Activated CD4-positive, alpha-beta T cell treated with anti-CD3 and anti-CD28 coated beads, Interleukin-2, Interleukin-4, amounts not matched to agents 100 ng/mL and 50 ng/mL, durations not matched to agents 16 hours and 8 hours (primary cell): ENCODE results near the gene ZNF469.
"Not testable (repeated sequence)": the region's sequence is repeated elsewhere in the genome, so short reads cannot be mapped to it uniquely, and the experiment has no call there.

Experiments
- DNase-seq: peaks from one replicate; pipeline ENCODE4 v3.0.0-alpha.2; 2020; ENCODE audit warnings: low spot score

ZNF469 gene

GRCh38 chr16:88410297-88410968 lies 27.7 kb downstream of the ZNF469 start:
- DNase-seq = not testable (repeated sequence)

DNA sequence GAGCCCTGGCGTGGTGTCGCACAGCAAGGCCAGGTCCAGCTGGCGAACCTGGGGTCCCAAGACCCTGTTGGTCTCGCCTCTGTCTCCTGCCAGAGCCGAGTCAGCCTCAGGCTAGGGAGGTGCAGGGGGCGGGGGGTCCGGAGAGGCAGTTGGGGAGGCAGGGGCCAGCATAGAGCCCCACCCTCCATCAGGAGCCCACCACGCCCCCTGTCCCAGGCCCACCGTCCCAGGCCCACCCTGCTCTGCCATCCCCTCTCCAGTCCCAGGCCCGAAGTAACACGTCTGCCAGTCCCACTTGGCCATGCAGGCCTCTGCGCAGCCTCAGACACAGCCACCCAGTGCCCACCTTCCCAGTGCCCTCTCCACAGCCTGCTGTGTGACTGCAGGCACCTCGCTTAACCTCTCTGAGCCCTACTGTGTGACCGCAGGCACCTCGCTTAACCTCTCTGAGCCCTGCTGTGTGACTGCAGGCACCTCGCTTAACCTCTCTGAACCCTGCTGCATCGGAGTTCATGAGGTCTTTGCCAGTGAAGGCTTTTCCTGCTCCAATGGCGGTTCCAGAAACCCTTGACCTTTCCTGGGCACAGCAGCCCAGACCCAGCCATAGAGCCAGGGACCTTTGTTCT lies 29.3 kb downstream of the ZNF469 start:
- no peak for DNase-seq

- no peak for DNase-seq
Measured at GRCh38 chr16:88412766-88413165, 30.0 kb downstream of the ZNF469 start.

GRCh38 chr16:88413231-88413630 lies 30.5 kb downstream of the ZNF469 start:
- no peak for DNase-seq

- no peak for DNase-seq
Measured at GRCh38 chr16:88413631-88414030, 30.9 kb downstream of the ZNF469 start.

- DNase-seq = no peak
Measured at GRCh38 chr16:88414521-88415380, 32.0 kb downstream of the ZNF469 start.

GRCh38 chr16:88415381-88415705 lies 32.6 kb downstream of the ZNF469 start:
- DNase-seq = no peak

DNA sequence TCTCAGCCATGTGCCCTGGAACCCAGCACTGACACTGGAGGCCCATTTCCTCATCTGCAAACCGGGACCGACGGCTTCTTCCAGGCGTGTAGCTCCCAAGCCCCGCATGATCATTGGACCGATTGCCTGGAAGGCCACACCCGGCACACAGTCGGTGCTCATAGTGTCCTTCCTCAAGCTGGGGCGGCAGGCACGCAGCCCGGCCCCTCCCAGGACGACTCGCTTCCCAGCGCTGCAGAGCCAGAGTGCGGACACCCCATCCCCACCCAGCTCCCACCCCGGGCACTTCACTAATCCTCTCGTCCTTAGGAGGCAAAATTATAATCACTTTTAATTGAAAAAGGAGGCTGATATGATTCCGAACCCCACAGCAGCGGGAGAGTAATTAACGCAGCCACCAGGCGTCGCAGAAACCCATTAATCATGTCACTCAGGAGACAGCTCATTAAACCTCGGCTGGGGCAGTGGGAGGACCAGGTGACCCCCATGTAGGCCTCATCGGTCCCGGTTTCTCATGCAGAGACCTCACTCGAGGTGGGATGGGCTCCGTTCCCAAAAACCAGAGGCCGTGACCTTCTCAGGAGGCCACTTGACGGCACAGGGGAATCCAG lies 33.1 kb downstream of the ZNF469 start:
- no peak for DNase-seq

DNA sequence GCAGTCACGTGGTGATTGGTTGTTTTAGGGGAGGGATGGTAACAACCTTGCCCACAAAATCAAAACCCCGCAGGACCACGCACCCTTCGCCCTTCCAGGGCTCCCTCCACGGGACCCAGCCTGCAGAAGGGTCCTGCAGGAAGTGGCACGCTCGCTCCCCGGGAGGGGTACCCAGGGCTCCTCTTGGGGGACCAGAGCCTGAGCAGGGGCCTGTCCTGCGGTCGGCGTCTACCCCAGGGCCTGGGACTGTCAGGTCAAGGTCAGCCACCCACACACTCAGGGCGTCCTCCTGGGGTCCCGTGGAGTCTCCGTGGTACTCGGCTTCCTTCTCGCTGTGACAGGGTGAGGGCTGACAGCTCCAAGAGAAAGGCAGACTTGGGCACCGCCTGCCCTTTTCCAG lies 33.9 kb downstream of the ZNF469 start:
- no peak for DNase-seq

GRCh38 chr16:88417684-88418476 lies 35.1 kb downstream of the ZNF469 start:
- no peak for DNase-seq

- DNase-seq = no peak
Measured at GRCh38 chr16:88418869-88419268, 36.1 kb downstream of the ZNF469 start.

- no peak for DNase-seq
Measured at GRCh38 chr16:88419790-88420189, 37.0 kb downstream of the ZNF469 start.

DNA sequence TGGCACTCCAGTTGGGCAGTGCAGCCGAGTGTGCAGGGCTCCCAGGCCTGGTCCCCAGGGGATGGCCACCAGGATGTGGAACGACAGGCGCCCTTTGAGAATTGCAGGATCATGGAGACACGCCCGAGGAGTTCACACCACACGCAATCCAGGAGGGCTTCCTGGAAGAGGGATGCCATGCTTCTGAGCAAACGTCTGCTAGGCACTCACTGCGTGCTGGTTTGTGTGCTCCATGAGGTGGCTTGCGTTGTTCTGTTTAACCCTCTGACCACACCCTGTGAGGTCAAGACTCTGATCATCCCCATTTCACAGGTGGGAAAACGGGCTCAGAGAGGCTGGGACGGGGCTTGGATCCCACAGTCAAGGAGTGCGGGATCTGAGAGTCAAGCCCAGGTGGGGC lies 37.7 kb downstream of the ZNF469 start:
- DNase-seq = no peak

DNA sequence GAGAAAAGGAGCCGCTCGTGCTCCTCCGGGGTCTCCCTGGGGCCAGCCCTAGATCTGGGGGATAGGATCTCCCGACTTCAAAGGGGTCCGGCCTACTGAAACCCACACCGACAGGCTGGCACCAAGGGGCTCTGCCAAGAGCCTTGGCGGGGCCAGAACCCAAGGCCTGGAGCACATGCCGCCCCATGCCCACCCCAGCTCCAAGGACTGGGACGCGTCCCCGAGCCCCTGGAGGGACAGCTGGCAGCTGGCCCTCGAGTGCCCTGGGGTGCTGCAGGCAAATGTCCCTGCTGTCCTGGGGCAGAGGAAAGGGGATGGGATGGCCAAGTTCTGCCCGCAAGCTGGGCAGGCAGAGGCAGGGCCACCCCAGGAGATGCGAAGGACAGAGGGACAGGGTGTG lies 38.5 kb downstream of the ZNF469 start:
- no peak for DNase-seq

DNA sequence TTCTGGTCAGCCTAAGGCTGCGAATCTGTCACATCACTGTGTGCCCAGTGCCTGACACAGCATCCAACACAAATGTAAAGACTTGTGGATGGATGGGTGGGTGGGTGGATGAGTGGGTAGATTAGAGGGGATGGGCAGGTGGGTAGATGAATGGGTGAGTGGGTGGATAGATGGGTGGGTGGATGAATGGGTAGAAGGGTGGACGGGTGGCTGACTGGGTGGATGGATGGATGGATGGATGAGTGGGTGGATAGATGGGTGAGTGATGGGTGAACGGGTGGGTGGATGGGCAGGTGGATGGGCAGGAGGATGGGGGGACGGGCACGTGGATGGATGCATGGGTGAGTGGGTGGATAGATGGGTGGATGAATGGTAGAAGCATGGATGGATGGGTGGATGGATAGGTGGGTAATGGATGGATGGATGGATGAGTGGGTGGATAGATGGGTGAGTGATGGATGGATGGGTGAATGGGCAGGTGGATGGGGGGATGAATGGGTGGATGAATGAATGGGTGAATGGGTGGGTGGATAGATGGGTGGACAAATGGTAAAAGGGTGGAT lies 39.2 kb downstream of the ZNF469 start:
- DNase-seq = no peak

DNA sequence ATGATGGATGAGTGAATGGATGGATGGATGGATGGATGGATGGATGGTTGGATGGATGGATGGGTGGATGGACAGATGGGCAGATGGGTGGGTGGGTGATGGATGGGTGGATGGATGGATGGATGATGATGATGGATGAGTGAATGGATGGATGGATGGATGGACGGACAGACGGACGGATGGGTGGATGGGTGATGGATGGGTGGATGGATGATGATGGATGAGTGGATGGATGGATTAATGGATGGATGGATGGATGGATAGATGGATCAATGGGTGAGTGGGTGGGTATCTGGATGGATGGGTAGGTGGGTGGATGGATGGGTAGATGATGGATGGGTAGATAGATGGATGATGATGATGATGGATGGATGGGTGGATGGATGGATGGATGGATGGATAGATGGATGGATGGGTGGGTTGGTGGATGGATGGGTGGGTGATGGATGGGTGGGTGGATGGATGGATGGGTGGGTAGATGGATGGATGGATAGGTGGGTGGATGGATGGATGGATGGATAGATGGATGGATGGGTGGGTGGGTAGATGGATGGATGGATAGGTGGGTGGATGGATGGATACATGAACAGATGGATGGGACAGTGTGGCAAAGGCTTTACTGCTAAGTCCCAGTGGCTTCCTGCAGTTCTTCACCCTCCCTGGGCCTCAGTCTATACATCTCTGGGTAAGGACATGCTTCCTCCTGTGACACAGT lies 40.1 kb downstream of the ZNF469 start:
- DNase-seq = no peak

DNA sequence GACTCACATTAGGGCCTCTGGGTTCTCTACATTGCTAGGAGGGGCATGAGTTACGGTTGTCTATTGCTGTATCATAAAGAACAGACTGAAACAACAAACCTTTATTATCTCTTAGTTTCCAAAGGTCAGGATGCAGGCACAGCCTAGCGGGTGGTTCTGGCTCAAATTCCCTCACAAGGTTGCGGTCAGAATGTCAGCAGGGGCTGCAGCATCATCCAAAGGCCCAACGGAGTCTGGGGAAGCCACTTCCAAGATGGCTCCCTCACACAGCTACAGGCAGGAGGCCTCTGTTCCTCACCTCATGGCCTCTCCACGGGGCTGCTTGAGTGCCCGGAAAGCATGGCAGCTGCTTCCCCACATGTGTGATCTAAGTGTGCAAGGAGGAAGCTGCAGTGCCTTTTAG lies 40.7 kb downstream of the ZNF469 start:
- no peak for DNase-seq

DNA sequence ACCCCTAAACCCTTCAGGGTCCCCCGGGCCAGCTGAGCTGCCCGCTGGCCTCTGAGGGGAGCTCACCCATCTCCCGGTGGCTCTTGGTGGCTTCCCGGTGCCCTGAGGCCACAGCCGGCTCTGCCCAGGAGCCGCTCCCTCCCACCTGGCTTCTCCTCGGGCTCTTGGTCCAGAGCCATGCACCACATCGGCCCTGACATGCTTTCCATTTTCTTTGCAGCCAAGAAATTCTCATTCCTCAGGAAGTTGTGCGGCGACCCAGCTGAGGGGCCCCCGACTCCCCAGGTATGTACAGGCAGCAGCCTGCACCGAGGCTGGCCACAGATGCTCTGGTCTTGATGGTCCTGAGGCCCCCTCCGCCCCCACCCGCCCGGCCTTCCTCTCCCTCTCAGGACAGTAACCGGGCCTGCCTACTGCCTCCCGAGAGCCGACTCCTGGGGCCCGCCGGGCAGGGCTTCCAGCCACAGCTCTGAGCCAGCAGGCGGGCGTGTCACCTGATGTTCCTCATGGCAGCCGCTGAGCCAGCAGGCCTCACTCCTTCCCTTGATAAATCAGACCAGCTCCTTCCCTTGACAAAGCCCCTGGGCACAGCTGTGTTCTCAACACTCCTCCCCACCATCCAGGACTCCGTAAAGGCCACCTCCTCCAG lies 42.0 kb downstream of the ZNF469 start:
- DNase-seq = no peak

DNA sequence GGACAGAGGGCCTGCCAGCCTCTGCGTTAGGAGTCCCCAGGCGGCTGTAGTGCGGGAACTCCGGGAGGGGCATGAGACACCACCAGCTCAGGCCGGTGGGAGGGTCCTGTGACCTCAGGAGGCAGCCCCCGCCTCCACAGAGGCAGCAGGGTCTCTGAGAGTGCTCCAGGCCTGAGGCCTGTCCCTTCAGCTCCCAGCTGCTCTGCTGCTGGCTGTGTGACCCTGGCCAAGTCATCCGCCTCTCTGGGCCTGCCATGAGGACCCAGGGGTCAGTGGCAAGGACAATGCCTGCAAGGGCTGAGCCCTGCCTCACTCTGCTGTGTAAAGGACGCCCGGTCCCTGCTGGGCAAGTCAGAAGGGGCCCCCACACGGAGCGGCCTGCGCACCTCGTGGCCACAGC lies 43.3 kb downstream of the ZNF469 start:
- DNase-seq = no peak

DNA sequence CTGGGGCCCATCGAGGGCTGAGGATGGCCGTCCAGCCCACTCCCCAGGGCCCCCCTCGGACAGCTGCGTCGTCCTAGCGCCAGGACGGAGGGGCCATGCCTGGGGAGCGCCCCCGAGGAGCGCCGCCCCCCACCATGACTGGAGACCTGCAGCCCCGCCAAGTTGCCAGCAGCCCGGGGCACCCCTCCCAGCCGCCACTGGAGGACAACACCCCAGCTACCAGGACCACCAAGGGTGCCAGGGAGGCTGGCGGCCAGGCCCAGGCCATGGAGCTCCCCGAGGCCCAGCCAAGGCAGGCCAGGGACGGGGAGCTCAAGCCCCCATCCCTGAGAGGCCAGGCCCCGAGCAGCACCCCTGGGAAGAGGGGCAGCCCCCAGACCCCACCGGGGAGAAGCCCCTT lies 44.6 kb downstream of the ZNF469 start:
- DNase-seq = no peak

GRCh38 chr16:88428156-88428555 lies 45.4 kb downstream of the ZNF469 start:
- no peak for DNase-seq
